A549 (cell line): ENCODE data around the gene SZT2.

Experiments
- EP300 ChIP-seq, 2 experiments: fragments of >200 bp; sonication (Bioruptor Twin); formaldehyde crosslinking; IDR thresholded peaks; 2 replicates in 1 of 2; 3 replicates in 1 of 2; pipeline ENCODE4 v1.6.1; 2016 to 2017
- POLR2A ChIP-seq: IDR thresholded peaks from 2 replicates; pipeline ENCODE4 v1.6.1; 2012; ENCODE audit warnings: mild to moderate bottlenecking, low read length
- TF ChIP-seq, protein P1 (sequence below): fragments of >200 bp; sonication (Bioruptor Twin); formaldehyde crosslinking; IDR thresholded peaks from 3 replicates; pipeline ENCODE4 v1.5.1; 2016

DNA sequence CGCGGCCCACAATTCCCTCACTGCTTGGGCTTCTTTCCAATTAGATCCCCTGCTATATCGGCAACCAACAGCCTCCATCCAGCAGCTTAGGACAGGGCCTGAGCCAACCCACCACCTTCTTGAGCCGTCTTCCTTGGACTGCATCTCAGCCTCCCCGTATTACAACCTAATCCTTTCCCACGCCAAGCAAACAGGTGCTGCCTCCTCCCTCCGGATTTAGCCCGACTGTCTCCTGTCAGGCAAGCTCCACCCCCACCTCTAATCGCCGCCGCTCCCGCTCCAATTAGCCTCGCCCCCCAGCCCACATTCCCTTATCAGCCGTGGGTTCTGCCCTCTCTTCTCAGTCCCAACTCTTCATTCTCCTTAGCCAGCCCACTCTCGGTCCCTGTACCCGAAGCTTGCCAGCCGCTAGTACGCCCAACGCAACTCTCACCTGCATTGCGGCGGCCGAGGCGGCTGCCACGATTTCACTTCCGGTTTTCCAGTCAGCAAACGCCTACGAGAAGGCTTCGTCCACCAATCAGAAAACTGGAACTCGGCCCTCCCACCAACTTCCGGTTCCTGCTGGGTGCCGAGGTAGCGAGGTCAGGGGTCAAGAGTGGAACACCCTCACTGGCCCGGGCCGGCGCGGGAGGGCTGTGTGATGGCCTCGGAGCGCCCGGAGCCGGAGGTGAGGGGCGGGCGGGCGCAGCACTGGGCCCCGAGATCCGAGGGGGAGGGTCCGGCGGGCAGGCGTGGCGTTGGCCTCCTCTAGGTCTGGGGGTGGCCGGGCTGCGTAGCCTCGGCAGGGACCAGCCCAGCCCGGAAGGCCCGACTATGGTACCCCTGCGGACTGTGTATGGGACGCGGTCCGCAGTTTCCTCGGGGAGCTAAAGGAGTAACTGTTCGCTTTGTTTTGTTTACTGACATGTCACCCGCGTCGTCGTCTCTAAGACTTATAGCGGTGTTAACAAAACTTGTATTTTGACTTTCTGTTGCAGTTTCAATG lies at the start of gene SZT2, which contains the start of gene MED8:
- TF ChIP-seq POLR2A (peak; percentile 77), EP300 (IDR thresholded peaks at IDR 0.05) (no peak)
- TF ChIP-seq, protein P1, sequence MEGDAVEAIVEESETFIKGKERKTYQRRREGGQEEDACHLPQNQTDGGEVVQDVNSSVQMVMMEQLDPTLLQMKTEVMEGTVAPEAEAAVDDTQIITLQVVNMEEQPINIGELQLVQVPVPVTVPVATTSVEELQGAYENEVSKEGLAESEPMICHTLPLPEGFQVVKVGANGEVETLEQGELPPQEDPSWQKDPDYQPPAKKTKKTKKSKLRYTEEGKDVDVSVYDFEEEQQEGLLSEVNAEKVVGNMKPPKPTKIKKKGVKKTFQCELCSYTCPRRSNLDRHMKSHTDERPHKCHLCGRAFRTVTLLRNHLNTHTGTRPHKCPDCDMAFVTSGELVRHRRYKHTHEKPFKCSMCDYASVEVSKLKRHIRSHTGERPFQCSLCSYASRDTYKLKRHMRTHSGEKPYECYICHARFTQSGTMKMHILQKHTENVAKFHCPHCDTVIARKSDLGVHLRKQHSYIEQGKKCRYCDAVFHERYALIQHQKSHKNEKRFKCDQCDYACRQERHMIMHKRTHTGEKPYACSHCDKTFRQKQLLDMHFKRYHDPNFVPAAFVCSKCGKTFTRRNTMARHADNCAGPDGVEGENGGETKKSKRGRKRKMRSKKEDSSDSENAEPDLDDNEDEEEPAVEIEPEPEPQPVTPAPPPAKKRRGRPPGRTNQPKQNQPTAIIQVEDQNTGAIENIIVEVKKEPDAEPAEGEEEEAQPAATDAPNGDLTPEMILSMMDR = no peak
